Measurements from ENCODE around the gene TXNDC12. TPM values are rescaled to one million over a fixed set of nuclear protein-coding genes. Genes with fewer than 3 reads are reported as not detected.

The TXNDC12 gene
- total RNA-seq, 6 donors from 2014 or later: 8.4 to 54.0 (median 26.6) TPM

- H3K27ac ChIP-seq: no peak within 1 kb of the TSS
- TF ChIP-seq CTCF (IDR thresholded peaks at IDR 0.05) (no peak), POLR2A (IDR thresholded peaks at IDR 0.05) (no peak), EP300 (IDR thresholded peaks at IDR 0.05) (no peak), POLR2AphosphoS5 (IDR thresholded peaks at IDR 0.05) (no peak)
- no peaks in the 10 kb centered on the region for H3K9me3 ChIP-seq
- 1 to 3% methylated on average over 3 to 30 of the region's 46 CpGs for WGBS, 2 donors
- peak; percentile 73 to 81 for ATAC-seq (ENCODE audit: low FRiP score in 2 of 2)
- no peaks in the 10 kb centered on the region for H3K36me3 ChIP-seq
- H3K27me3 ChIP-seq: peaks cover 0 to 33% (median 17%) of the 10 kb centered on the region in 4 donors
- peak; percentile 63 to 95 for DNase-seq
- H3K4me1 ChIP-seq: peaks cover 6 to 8% (median 7%) of the 10 kb centered on the region in 4 donors
- peak within 1 kb of the TSS; percentile 20 to 56 (median 44) for H3K4me3 ChIP-seq
Observed at GRCh38 chr1:51990478-51990965, 64.5 kb downstream of the TXNDC12 start, which contains the start of gene RAB3B. Gene RAB3B, minus strand, starts transcription at chr1:51990700. Its CDS starts 13,583 bp downstream, at chr1:51977117.

- Histone ChIP-seq H3K27ac (no peak overlapping the region), H3K4me3 (peak overlapping the region; percentile 20 to 56 (median 44)), H3K27me3 (peaks cover 0 to 33% (median 17%) of the 10 kb centered on the region in 4 donors), H3K4me1 (peaks cover 6 to 8% (median 7%) of the 10 kb centered on the region in 4 donors), H3K36me3 (no peaks in the 10 kb centered on the region), H3K9me3 (no peaks in the 10 kb centered on the region)
- WGBS, 2 donors: 23 to 36% methylated on average over 13 to 21 of the region's 47 CpGs
- no peak for ATAC-seq (ENCODE audit: low FRiP score in 2 of 2)
- DNase-seq: no peak
- no peak for TF ChIP-seq CTCF (IDR thresholded peaks at IDR 0.05)
- TF ChIP-seq EP300 (IDR thresholded peaks at IDR 0.05): no peak
- no peak for TF ChIP-seq POLR2A (IDR thresholded peaks at IDR 0.05)
Observed at GRCh38 chr1:51989582-51990477, 65.2 kb downstream of the TXNDC12 start.

DNA sequence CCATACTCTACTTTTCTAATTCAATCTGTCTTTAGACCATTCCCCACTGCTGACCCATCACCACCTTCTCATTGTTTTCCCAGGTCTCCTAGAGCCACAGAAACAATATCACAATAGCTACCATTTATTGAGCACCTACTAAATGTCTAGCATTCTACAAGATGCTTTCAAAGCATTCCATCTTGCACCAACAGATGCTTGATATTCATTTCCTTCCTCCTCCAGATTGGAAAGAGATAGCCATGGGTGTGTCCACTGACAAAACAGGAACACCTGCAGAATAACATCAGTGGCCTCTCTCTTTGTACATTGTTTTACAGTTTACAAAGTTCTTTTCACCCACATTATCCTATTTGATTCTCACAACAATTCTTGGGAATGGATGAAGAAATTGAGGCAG is 66.7 kb downstream of the TXNDC12 start:
- Histone ChIP-seq H3K9me3 (no peaks in the 10 kb centered on the region), H3K4me1 (peaks cover 6 to 8% (median 7%) of the 10 kb centered on the region in 4 donors), H3K27me3 (peaks cover 0 to 33% (median 17%) of the 10 kb centered on the region in 4 donors), H3K36me3 (no peaks in the 10 kb centered on the region), H3K27ac (no peak overlapping the region), H3K4me3 (no peak overlapping the region)
- TF ChIP-seq POLR2AphosphoS5 (IDR thresholded peaks at IDR 0.05): no peak
- TF ChIP-seq CTCF (IDR thresholded peaks at IDR 0.05): no peak
- TF ChIP-seq EP300 (IDR thresholded peaks at IDR 0.05): no peak
- DNase-seq (no peak), ATAC-seq (ENCODE audit: low FRiP score in 2 of 2) (no peak)

GRCh38 chr1:51986718-51987117 is 68.3 kb downstream of the TXNDC12 start:
- H3K9me3 ChIP-seq: no peaks in the 10 kb centered on the region
- peaks cover 6 to 8% (median 7%) of the 10 kb centered on the region in 4 donors for H3K4me1 ChIP-seq
- no peak overlapping the region for H3K4me3 ChIP-seq
- H3K27me3 ChIP-seq: peaks cover 0 to 22% (median 16%) of the 10 kb centered on the region in 4 donors
- no peak overlapping the region for H3K27ac ChIP-seq
- no peak for TF ChIP-seq POLR2AphosphoS5 (IDR thresholded peaks at IDR 0.05)
- no peak for TF ChIP-seq POLR2A (IDR thresholded peaks at IDR 0.05)
- no peak for TF ChIP-seq CTCF (IDR thresholded peaks at IDR 0.05)
- WGBS, 2 donors: 78 to 82% methylated on average over 4 of the region's 4 CpGs
- DNase-seq (no peak), ATAC-seq (ENCODE audit: low FRiP score in 2 of 2) (no peak)
- H3K36me3 ChIP-seq: no peaks in the 10 kb centered on the region
